ENCODE data around the gene ITSN2. TPM values are rescaled to one million over a fixed set of nuclear protein-coding genes. Genes with fewer than 3 reads are reported as not detected.

ITSN2 gene
- total RNA-seq, 4 donors from 2014 or later: 44.3 to 73.3 (median 52.8) TPM

DNA sequence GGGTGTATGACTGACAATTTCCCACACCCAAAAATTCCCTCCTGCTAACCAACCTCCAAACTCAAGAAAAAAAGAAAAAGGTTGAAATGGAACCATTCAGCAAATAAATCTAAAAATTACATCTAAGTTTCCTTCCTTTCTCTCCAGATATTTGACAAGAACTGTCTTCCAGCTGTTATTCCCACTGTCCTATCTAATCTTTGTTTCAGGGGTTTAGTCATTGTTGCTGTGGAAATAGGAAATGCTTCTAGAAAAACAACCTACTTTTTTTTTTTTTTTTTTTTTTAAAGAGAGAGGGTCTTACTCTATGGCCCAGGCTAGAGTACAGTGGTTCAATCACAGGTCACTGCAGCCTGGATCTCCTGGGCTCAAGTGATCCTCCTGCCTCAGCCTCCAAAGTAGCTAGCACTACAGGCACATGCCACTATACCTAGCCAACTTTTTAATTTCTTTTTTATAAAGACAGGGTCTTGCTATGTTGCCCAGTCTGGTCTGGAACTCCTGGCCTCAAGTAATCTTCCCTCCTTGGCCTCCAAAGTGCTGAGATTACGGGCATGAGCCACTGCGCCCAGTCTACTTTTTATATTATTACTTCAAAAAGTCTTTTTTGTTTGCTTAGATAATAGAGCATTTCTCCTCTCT is 88.1 kb downstream of the ITSN2 start:
- TF ChIP-seq, protein P1, sequence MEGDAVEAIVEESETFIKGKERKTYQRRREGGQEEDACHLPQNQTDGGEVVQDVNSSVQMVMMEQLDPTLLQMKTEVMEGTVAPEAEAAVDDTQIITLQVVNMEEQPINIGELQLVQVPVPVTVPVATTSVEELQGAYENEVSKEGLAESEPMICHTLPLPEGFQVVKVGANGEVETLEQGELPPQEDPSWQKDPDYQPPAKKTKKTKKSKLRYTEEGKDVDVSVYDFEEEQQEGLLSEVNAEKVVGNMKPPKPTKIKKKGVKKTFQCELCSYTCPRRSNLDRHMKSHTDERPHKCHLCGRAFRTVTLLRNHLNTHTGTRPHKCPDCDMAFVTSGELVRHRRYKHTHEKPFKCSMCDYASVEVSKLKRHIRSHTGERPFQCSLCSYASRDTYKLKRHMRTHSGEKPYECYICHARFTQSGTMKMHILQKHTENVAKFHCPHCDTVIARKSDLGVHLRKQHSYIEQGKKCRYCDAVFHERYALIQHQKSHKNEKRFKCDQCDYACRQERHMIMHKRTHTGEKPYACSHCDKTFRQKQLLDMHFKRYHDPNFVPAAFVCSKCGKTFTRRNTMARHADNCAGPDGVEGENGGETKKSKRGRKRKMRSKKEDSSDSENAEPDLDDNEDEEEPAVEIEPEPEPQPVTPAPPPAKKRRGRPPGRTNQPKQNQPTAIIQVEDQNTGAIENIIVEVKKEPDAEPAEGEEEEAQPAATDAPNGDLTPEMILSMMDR (IDR thresholded peaks at IDR 0.05): no peak
- ATAC-seq (ENCODE audit: low FRiP score) (no peak), DNase-seq (ENCODE audit: low spot score) (no peak)

DNA sequence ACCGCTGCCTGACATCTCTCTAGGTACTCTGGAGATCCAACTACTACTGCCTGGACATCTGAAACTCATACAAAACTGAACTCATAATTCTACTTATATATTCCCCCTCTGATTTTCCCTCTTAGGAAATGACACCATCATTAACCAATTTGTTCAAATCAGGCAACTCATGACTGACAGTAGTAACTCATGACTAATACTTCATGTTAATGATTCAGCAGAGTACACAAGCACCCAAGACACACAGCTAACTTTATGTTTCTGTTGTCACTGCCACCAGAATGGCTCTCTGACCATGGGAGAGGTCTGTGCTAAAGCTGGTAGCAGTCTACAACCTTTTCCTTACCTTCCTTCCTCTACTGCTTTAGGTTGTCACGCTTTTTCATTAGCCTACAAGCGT is 91.1 kb downstream of the ITSN2 start:
- TF ChIP-seq, protein P1 (IDR thresholded peaks at IDR 0.05): no peak
- DNase-seq (ENCODE audit: low spot score) (no peak), ATAC-seq (ENCODE audit: low FRiP score) (no peak)

DNA sequence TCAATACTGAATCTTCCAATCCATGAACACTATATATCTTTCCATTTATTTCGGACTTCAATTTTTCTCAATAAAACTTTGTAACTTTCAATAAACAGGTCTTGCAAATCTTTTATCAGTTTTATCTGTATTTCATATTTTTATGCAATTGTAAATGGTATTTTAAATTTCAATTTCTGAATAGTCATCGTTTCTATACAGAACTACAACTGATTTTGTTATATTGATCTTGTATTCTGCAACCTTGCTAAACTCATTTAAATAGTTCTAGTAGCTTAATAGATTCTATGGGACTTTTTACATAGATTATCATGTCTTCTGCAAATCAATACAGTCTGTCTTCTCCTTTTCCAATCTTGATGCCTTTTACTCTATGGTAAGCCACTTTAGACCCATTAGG is 95.1 kb downstream of the ITSN2 start:
- DNase-seq (ENCODE audit: low spot score) (no peak), ATAC-seq (ENCODE audit: low FRiP score) (no peak)
- TF ChIP-seq, protein P1 (IDR thresholded peaks at IDR 0.05): no peak

DNA sequence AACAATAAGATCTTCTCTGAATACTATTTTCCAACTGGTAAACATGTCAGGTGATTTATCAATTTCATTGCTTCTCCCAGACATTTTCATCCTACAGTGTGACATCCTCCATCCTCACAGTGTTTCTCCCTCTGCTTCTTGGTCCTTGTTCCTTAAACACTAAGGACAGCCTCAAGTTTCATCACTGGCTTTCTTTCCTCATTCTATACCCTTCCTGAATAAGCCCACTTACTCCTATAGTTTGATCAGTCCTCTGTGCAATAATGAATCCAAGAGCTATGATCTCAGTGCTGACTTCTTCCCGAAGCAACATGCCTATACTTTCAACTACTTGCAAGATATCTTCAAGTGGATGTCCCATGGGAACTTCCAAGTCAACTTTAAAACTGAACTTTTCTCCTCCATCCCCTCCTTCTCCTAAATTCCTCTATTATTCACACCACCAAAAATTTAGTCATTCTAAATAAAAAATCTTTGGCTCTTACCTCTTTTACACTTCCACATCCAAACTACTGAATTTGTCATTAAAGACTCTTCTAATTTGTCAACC is 97.8 kb downstream of the ITSN2 start:
- ATAC-seq (ENCODE audit: low FRiP score) (no peak), DNase-seq (ENCODE audit: low spot score) (no peak)
- TF ChIP-seq, protein P1 (IDR thresholded peaks at IDR 0.05): no peak

DNA sequence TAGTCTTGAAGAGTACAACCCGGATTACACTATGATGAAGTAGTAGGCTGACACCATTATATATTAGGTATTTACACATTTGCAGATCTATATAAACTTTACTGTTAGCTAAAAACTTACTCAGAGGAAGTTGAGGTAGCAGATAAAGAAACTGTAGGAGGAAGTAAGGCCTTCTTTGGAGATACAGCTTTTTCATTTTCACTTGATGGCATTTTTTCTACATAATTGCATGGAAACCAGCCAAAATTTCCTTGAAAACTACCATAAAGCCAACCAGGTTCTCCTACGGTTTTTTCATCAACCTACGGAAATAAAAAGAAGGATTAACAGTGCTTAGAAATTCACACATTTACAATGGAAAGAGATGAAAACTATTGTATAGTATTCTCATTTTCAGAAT is 98.9 kb downstream of the ITSN2 start:
- no peak for ATAC-seq (ENCODE audit: low FRiP score)
- no peak for DNase-seq (ENCODE audit: low spot score)
- TF ChIP-seq, protein P1 (IDR thresholded peaks at IDR 0.05): no peak

DNA sequence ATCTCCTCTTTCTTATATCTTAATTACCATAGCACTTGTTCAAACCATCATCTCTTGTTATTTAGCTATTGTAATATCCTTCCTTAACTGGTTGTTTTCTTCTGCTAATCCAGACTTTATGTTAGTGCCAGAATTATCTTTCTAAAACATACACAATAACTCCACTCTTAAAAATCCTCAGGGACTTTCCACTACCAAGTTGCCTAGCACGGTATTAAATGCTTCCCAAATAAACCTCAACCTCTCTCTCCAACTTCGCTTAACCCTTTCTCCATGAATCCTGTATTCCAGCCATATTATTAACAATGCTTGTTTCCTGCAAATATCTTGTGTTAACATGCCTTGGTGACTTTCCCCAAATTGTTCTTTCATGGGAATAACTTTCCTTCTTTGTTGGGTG is 101.0 kb downstream of the ITSN2 start:
- ATAC-seq (ENCODE audit: low FRiP score): no peak
- no peak for DNase-seq (ENCODE audit: low spot score)
- TF ChIP-seq, protein P1 (IDR thresholded peaks at IDR 0.05): no peak

DNA sequence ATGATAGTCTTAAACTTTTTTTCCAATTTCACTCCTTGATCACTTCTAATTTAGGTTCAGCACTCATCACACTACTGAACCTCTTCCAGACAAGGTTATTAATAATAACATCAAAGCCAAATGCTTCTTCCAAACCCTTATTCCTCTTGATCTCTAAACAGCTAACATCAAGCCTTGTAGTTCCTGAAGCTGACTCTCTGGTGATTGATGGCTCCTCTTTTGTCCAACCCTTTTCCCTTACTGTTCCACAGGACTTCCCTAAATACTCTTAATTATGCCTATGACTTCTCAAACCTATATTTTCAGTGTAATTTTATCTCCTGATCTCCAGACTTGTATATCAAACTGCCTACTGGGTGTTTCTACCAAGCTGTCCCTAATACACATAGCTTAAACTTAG is 101.6 kb downstream of the ITSN2 start:
- no peak for ATAC-seq (ENCODE audit: low FRiP score)
- no peak for DNase-seq (ENCODE audit: low spot score)
- TF ChIP-seq, protein P1 (IDR thresholded peaks at IDR 0.05): no peak
